GM19397 (cell line): ENCODE data around the gene CMTR1.
"Not testable (repeated sequence)": the region's sequence is repeated elsewhere in the genome, so short reads cannot be mapped to it uniquely, and the experiment has no call there.

Experiments
- ATAC-seq: cut with Tn5 transposase; IDR thresholded peaks from one replicate; pipeline ENCODE4 v1.9.1; 2021; ENCODE audit warnings: mild to moderate bottlenecking, moderate library complexity; ENCODE audit not compliant: unreplicated experiment

Gene CMTR1

DNA sequence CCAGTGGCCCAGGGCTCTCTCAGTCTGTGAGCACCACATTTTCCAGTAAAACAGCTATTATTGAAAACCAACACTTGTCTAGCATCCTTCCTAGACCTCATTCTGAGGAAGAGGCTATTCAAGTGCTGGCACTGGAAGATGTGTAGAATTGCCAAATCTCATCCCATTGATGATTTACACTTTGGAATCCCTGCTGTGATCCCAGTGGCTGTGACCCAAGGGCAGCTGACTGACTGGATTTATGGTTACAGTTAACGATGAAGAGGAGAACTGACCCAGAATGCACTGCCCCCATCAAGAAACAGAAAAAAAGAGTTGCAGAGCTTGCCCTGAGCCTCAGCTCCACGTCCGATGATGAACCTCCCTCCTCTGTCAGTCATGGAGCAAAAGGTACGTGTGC, 2.4 kb downstream of the CMTR1 start:
- ATAC-seq, result no peak

- no peak for ATAC-seq
Observed at GRCh38 chr6:37435816-37436215, 2.8 kb downstream of the CMTR1 start.

DNA sequence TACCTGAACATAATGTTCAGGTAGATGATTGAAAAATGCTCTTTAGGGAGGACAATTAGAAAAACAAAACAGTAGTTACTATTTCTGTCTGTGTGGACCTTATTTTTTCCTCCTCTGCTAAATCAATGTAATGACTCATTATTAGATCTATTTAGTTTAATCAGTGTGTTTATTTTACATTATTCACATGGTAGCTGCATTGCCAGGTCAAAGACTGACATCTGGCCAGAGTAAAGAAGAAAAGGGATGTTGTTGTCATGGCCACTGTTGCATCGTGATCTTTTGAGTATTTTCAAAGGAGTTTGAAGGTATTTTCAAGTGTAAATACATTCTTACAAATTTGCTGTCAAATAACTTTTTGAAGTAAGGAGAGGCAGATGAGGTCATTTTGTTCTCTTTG, 5.9 kb downstream of the CMTR1 start:
- no peak for ATAC-seq

DNA sequence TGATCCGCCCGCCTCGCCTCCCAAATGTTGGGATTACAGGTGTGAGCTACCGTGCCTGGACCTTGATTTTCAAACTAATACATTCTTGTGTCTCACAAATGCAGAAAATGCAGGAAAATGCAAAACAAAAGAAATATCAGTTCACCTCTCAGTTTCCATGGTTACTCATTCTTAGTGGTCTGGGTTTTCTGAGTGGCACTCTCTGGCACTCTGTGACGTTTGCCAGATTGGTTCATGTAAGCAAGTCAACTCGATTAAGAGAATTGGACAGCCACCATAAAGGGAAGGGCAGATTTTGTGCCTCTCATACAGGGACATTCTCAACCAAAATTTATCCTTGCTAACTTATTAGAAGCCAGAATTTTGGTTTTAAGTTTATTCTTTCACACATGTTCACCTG, 8.6 kb downstream of the CMTR1 start:
- no peak for ATAC-seq

GRCh38 chr6:37442416-37443215, 9.6 kb downstream of the CMTR1 start:
- no peak for ATAC-seq

GRCh38 chr6:37443216-37443542, 10.2 kb downstream of the CMTR1 start:
- ATAC-seq, result not testable (repeated sequence)

GRCh38 chr6:37449984-37450383, 17.0 kb downstream of the CMTR1 start:
- no peak for ATAC-seq

DNA sequence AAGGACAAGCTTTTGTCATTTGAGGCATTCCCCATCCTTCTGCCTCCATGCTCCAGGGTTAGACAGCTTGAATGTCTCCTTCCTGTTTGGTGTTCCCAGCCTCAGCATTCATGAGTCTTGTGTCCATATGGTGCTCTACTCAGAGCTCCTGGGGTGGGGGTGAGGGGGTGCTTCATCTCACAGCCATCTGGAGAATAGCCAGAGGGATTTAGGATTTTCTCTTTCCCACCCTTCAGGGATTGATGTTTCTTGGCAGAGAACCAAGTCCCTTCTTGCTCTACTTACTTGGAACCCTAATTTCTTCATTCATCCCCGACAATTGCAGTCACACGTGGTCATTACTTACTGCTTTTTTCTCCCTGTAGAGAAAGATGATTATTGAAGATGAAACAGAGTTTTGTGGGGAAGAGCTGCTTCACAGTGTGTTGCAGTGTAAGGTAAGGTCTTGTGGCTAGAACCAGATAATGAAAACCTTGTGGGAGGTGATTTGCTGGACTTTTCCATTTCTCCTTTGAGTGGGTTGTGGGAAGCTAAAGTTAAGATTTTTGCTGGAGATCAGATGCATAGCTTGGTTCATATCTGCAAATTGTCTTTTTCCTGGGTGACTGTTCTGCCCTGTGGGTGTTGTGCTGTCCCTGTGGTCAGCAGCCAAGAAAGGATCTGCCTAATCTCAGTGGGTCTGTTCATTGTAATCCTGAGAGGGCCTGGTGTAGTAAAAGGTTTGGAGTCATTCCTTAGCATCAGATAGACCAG, 18.6 kb downstream of the CMTR1 start:
- no peak for ATAC-seq

GRCh38 chr6:37452522-37452921, 19.5 kb downstream of the CMTR1 start:
- ATAC-seq, result no peak

DNA sequence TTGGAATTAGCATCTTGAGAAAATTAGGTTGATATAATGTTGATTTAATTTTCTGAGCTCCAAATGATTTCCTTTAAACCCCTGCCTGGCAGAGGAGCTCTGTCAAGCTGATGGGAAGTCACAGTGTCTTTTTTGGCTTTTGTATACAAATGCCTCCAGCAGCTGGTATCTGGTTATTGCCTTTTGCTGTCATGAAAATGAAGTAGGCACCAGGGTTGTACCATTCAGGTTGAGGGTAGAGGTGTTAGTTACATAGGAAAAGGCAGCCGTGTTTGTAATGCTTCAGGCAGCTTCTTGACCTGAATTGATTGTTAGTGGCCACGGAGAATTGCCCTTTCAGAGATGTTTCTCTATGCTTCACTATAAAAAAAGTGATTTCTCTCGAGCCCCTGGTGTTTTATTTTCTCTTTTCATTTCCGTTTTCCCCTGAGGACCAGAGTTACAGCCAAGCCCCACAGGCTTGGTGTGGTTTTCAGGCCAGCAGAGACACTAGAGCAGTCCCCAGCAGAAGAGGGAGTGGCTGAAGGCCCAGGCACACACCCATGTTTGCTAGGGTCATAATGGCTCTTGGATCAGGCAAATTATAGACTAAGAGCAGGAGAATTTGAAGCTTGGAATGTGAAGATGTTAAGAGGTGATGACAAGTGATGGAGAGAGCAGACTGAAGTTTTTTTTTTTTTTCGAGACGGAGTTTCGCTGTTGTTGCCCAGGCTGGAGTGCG, 21.6 kb downstream of the CMTR1 start:
- ATAC-seq, result no peak

DNA sequence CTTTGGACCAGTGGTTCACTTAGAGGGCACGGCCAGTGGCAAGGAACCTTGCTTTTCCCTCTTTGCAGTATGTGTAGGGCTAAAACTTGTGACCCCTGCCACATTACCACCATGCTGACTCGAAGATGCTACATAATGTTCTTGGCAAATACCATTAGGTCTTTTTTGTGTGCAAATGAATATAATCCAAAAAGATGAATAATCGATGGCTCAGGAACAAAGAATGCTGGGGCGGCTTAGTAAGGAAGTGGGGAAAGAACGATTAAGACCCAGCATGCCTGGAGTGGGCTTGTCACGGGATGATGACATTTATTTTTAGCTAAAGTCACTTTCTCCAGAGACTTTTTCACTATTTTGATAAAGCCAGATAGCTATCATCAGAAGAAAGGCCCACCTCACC, 23.1 kb downstream of the CMTR1 start:
- ATAC-seq, result no peak

DNA sequence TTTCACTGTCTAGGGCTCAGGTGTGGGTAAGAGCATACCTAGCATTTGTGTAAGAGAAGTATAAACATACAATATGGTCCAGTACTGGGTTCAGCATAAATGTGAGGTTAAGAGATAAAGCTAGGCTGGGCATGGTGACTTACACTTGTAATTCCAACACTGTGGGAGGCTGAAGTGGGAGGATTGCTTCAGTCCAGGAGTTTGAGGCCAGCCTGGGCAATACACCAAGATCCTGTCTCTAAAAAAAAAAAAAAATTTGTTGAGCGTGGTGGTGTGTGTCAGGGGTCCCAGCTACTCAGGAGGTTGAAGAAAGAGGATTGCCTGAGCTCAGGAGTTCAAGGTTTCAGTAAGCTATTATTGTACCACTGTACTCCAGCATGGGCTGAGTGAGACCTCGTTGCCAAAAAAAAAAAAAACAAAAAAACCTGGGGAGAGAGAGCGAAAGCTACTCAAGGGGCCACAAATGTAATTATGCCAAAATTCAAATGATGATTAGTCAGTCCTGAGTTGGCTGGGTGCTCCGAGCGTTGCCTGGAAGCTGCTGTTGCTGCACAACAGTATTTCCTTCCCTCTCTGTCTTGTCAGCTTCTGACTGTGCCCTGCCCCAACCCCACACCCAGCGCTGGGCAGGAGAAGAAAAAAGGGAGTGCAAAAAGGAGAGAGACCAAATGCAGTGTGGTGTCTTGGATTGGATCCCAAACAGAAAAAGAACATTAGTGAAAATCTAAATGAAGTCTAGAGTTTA, 24.0 kb downstream of the CMTR1 start:
- no peak for ATAC-seq

DNA sequence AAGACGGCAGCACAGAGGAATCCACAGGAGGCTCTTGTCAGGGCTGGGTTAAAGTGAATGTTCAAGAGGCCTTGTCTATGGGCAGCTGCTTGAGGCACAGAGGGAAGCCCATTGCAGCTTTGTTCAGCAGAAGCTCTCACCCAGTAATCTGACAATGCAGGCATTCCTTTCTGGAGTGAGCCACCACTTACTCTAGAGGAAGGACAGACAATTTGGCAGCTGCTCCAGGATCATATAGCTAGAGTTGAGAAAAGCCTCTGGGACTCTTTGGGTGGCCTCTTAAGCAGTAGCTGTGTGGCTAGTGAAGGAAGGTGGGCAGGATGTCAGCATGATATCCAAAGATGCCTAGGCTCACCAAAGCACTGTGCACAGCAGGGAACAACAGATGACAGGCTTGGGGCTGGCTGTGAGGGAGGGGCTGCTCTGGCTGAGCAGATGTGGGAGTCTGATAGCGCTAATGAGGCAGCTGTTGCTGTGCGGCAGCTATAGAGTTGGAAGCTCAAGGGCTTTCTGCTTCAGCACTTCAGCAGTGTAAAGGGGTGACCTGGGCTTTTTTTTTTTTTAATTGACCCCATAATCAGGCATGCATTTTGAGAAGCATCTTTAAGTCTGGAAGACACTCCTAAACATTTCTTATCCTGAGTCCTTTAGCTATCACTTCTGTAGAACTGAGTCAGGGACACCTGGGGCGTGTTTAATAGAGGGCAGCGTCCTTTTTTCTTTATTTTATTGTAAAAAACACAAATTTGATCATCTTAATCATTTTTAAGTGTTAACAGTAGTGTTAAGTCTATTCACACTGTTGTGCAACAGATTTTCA, 27.2 kb downstream of the CMTR1 start:
- no peak for ATAC-seq

- no peak for ATAC-seq
Observed at GRCh38 chr6:37460805-37461204, 27.8 kb downstream of the CMTR1 start.

GRCh38 chr6:37463110-37463509, 30.1 kb downstream of the CMTR1 start:
- no peak for ATAC-seq

DNA sequence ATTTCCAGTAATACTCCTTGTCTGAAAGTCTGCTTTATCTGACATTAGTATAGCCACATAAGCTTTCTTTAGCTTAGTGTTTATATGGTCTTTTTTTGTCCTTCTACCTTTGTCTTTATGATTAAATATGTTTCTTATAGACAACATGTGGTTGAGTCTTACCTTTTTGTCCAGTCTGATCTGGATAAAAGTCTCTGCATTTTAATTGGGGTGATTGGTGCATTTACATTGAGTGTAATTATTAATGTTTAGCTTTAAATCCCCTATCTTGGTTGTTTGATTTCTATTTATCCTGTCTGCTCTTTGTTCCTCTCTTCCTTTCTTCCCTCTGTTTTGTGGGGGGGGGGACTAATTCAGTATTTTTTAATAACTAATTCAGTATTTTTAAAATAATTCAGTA, 34.7 kb downstream of the CMTR1 start:
- no peak for ATAC-seq

- no peak for ATAC-seq
Observed at GRCh38 chr6:37473364-37474095, 40.5 kb downstream of the CMTR1 start.

GRCh38 chr6:37474316-37474715, 41.3 kb downstream of the CMTR1 start:
- no peak for ATAC-seq

- no peak for ATAC-seq
Observed at GRCh38 chr6:37477191-37477590, 44.2 kb downstream of the CMTR1 start.
